ES-I3 (cell line): ENCODE measurements around the gene FAM81B.
"Not testable (repeated sequence)": the region's sequence is repeated elsewhere in the genome, so short reads cannot be mapped to it uniquely, and the experiment has no call there.

Experiments
- H3K36me3 ChIP-seq: 2 replicates; pipeline ENCODE4 v1.6.1; 2013; ENCODE audit warnings: mild to moderate bottlenecking, low read length, control low read depth, moderate library complexity; ENCODE audit not compliant: insufficient read depth
- H3K4me1 ChIP-seq: 2 replicates; pipeline ENCODE4 v1.6.1; 2013; ENCODE audit warnings: mild to moderate bottlenecking, control low read depth, low read length; ENCODE audit not compliant: insufficient read depth
- H3K9ac ChIP-seq: 2 replicates; pipeline ENCODE4 v1.6.1; 2013; ENCODE audit warnings: low read depth, mild to moderate bottlenecking, low read length, moderate library complexity
- H3K9me3 ChIP-seq: 2 replicates; pipeline ENCODE4 v1.6.1; 2013; ENCODE audit warnings: mild to moderate bottlenecking, low read length, moderate library complexity; ENCODE audit not compliant: control insufficient read depth, insufficient read depth

The FAM81B gene

GRCh38 chr5:95382801-95383200 is 8.4 kb upstream of the FAM81B start:
- H3K9me3 ChIP-seq = 0 out of 2 replicates have a peak, but pooled peaks cover 4% of the 10 kb centered on the region
- H3K36me3 ChIP-seq = no peaks in the 10 kb centered on the region
- no peaks in the 10 kb centered on the region for H3K4me1 ChIP-seq
- no peak overlapping the region for H3K9ac ChIP-seq

- H3K36me3 ChIP-seq = no peaks in the 10 kb centered on the region
- no peaks in the 10 kb centered on the region for H3K4me1 ChIP-seq
- H3K9me3 ChIP-seq = 0 out of 2 replicates have a peak, but pooled peaks cover 4% of the 10 kb centered on the region
- no peak overlapping the region for H3K9ac ChIP-seq
These were observed 6.5 kb upstream of the FAM81B start for GRCh38 chr5:95384485-95385213.

- H3K9ac ChIP-seq = no peak overlapping the region
- H3K9me3 ChIP-seq = 0 out of 2 replicates have a peak, but pooled peaks cover 2% of the 10 kb centered on the region
- no peaks in the 10 kb centered on the region for H3K4me1 ChIP-seq
- no peaks in the 10 kb centered on the region for H3K36me3 ChIP-seq
These were observed 5.8 kb upstream of the FAM81B start for GRCh38 chr5:95385334-95385733.

- H3K9me3 ChIP-seq, H3K4me1 ChIP-seq, H3K36me3 ChIP-seq, H3K9ac ChIP-seq: not testable (repeated sequence)
These were observed 799 bp downstream of the FAM81B start for GRCh38 chr5:95391965-95392364.

GRCh38 chr5:95392593-95393182 is 1.5 kb downstream of the FAM81B start:
- Histone ChIP-seq H3K36me3 (no peaks in the 10 kb centered on the region), H3K9ac (no peak overlapping the region; the same call in 1 of the 2 replicates), H3K9me3 (no peaks in the 10 kb centered on the region), H3K4me1 (peaks cover 4% of the 10 kb centered on the region; the same call in 1 of the 2 replicates)

GRCh38 chr5:95393279-95393678 is 2.1 kb downstream of the FAM81B start:
- H3K4me1 ChIP-seq = peaks cover 4% of the 10 kb centered on the region; the same call in 1 of the 2 replicates
- H3K36me3 ChIP-seq = no peaks in the 10 kb centered on the region
- no peak overlapping the region for H3K9ac ChIP-seq
- no peaks in the 10 kb centered on the region for H3K9me3 ChIP-seq

- Histone ChIP-seq H3K9me3 (no peaks in the 10 kb centered on the region), H3K9ac (no peak overlapping the region), H3K36me3 (no peaks in the 10 kb centered on the region), H3K4me1 (peaks cover 7% of the 10 kb centered on the region; the same call in 1 of the 2 replicates)
These were observed 7.8 kb downstream of the FAM81B start for GRCh38 chr5:95398989-95399388.

- Histone ChIP-seq H3K36me3 (no peaks in the 10 kb centered on the region), H3K9ac (no peak overlapping the region), H3K4me1 (peaks cover 3% of the 10 kb centered on the region; the same call in 1 of the 2 replicates), H3K9me3 (no peaks in the 10 kb centered on the region)
These were observed 10.5 kb downstream of the FAM81B start for GRCh38 chr5:95401626-95402025.

GRCh38 chr5:95403996-95404395 is 12.8 kb downstream of the FAM81B start:
- Histone ChIP-seq H3K36me3 (no peaks in the 10 kb centered on the region), H3K9me3 (no peaks in the 10 kb centered on the region), H3K4me1 (peaks cover 3% of the 10 kb centered on the region; the same call in 1 of the 2 replicates), H3K9ac (no peak overlapping the region)

GRCh38 chr5:95406426-95407090 is 15.4 kb downstream of the FAM81B start:
- no peak overlapping the region for H3K9ac ChIP-seq
- no peaks in the 10 kb centered on the region for H3K36me3 ChIP-seq
- peaks cover 3% of the 10 kb centered on the region; the same call in 1 of the 2 replicates for H3K4me1 ChIP-seq
- H3K9me3 ChIP-seq = no peaks in the 10 kb centered on the region

GRCh38 chr5:95410279-95410678 is 19.1 kb downstream of the FAM81B start:
- Histone ChIP-seq H3K4me1 (no peaks in the 10 kb centered on the region), H3K9ac (no peak overlapping the region), H3K9me3 (no peaks in the 10 kb centered on the region), H3K36me3 (no peaks in the 10 kb centered on the region)

- Histone ChIP-seq H3K9me3 (no peaks in the 10 kb centered on the region), H3K4me1 (no peaks in the 10 kb centered on the region), H3K36me3 (no peaks in the 10 kb centered on the region), H3K9ac (no peak overlapping the region)
These were observed 20.3 kb downstream of the FAM81B start for GRCh38 chr5:95411474-95411873.

GRCh38 chr5:95414451-95414850 is 23.3 kb downstream of the FAM81B start:
- H3K36me3 ChIP-seq = no peaks in the 10 kb centered on the region
- no peak overlapping the region for H3K9ac ChIP-seq
- no peaks in the 10 kb centered on the region for H3K9me3 ChIP-seq
- H3K4me1 ChIP-seq = no peaks in the 10 kb centered on the region

GRCh38 chr5:95417971-95418370 is 26.8 kb downstream of the FAM81B start:
- Histone ChIP-seq H3K9me3 (no peaks in the 10 kb centered on the region), H3K36me3 (no peaks in the 10 kb centered on the region), H3K9ac (no peak overlapping the region), H3K4me1 (no peaks in the 10 kb centered on the region)

- Histone ChIP-seq H3K9ac (no peak overlapping the region), H3K9me3 (no peaks in the 10 kb centered on the region), H3K4me1 (no peaks in the 10 kb centered on the region), H3K36me3 (no peaks in the 10 kb centered on the region)
These were observed 31.7 kb downstream of the FAM81B start for GRCh38 chr5:95422838-95423237.
